ENCODE measurements around the gene TBC1D22A.

TBC1D22A gene

DNA sequence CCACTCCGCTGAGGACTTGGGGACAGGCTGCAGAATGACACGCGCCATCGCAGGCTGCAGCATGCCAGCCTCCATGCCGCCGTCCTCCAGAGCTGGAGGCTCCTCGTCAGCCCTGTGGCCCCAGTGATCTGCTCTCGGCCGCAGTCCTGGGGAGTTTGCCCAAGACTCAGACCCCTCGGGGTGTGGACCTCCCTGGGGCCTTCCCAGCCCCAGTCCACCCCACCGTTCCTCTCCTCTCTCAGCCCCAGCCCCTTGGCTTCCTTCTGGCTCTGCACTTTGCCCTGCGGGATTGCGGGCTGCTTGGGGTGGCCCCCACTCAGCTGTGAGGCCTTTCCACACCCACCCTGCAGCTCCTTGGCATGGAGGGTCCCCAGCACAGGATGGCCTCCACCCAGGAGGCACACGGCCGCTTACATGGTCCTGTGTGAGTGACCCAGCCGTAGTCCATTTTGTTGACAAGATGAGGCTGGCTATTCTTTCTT, 414.9 kb downstream of the TBC1D22A start:
- no peak for DNase-seq

DNA sequence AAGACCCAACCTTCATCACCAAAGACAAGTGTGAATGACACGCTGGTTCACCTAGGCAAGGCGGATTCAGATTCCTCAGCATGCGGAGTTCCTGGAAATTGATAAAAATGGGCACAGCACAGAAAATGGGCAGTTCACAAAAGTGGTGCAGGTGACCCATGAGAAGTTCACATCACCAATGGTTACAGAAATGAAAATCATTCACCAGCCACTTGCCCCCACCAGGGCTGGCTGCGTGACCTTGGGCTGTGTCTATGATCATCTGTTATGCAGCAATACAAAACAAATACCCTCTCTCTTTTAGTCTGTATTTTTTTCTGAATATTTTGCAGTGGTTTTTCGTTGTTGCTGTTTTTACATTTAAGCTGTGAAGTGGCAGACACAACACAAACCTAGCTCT, 415.9 kb downstream of the TBC1D22A start:
- DNase-seq, result no peak

DNA sequence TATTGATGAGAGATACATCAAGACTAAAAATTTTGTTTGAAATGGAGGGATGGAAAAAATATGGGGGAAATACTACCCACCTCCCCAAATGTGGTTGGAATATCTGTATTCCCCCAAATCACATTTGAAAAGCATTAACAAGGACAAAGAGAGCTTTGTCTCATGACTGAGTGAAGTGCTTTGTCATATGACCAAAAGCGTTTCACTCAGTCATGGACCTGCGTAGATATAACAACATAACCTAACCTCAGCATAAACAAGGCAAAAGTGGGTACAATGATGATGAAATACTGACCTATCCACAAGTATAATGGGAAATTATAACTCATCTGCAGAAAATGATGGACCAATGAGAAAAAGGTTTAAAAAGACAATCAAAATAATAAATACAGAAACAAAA, 418.3 kb downstream of the TBC1D22A start:
- no peak for DNase-seq

DNA sequence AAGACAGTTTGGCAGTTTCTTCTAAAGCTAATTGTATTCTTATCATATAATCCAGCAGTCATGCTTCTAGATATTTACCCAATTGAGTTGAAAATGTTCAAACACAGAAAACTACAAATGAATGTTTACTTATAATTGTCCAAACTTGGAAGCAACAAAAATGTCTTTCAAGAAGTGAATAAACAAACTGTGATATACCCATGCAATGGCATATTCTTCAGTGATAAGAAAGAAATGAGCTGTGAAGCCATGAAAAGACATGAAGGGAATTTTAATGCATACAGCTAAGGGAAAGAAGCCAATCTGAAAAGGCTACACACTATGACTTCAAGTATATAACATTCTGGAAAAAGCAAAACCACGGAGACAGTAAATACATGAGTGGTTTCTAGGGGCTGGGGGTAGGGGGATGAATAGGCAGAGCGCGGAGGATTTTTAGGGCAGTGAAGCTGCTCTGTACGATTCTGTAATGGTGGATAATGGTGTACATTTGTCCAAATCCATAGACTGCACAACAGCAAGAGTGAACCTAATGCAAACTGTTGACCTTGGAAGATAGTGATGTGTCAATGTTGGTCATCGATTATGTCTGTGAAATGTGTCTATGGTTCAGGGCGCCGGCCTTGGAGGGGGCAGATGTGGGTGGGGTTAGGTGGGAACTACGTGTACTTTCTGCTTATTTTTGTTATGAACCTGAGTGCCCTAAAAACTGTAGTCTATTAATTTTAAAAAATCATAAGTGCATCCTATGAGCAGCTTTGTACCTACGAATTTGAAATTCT, 424.9 kb downstream of the TBC1D22A start:
- no peak for DNase-seq

DNA sequence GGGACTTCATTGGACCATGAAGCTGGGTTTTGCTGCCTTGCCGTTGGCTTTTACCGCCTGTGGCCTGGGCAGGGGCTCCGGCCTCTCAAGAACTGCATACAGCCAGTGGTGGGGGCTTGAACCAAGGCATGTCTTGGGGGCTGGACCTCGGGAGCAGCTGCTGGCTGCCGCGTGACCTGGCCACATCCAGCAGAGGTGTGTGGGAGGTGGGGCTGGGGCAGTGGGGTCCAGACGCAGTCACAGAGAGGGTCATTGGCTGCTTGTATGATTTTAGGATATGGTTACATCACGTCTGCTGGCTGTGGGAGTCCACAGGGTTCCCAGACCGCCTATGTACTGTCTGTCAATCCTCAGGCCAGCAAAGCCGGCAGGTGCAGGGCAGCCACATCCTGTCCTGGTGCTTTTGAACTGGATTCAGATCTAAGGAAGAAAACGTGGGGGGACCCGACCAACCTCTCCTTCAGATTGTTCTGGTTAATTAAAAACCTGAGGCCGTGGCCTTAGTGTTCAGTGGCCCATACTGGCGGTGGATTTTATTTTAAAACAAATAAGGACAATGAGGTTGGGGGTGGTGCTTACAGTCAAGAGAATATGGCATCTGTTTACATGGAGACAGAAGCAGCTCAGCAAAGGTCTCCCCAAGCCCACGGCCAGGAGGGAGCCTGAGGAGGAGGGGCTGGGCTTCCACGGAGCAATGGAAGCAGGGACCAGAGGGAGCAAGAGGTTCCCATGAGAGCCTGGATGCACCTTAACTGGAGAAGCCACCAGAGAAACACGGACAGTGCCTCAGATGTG, 426.0 kb downstream of the TBC1D22A start:
- DNase-seq, result no peak

DNA sequence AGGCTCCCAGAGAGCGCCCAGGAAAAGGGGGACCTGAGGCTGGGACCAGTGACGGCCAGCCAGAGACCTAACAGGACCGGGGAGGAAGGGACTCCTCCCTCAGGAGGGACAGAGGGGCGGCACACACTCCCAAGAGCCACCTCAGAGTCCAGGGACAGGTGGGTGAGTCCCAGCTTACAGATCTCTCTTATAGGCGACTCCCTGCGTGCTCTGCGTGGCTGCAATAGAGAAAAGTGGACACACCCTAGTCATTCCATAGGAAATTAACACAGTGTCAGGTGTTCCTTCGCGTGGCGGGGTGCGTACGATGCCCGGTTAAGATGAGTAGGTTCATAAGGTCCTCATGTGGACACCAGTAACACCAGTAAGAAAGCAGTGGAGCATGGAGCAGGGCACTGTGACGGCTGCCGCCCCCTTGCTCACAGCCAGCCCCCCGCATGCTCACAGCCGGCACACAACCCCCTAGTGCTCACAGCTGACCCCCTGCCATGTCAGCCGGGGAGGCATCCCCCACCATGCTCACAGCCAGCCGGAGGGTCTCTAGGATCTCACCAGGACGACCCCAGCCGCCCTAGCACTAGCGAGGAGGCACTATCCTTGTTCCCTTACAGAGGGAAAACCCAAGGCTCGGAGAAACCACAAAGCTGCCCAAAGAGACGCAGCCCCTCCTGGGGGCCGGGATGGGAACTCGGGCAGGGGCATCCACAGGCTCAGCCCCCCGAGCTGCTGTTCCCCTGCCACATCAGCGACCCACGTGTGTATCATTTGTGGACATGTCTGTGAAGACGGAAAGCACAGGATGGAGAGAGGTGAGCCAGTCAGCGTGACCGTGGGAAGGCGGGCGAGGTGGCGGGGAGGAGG, 426.8 kb downstream of the TBC1D22A start:
- DNase-seq, result no peak

DNA sequence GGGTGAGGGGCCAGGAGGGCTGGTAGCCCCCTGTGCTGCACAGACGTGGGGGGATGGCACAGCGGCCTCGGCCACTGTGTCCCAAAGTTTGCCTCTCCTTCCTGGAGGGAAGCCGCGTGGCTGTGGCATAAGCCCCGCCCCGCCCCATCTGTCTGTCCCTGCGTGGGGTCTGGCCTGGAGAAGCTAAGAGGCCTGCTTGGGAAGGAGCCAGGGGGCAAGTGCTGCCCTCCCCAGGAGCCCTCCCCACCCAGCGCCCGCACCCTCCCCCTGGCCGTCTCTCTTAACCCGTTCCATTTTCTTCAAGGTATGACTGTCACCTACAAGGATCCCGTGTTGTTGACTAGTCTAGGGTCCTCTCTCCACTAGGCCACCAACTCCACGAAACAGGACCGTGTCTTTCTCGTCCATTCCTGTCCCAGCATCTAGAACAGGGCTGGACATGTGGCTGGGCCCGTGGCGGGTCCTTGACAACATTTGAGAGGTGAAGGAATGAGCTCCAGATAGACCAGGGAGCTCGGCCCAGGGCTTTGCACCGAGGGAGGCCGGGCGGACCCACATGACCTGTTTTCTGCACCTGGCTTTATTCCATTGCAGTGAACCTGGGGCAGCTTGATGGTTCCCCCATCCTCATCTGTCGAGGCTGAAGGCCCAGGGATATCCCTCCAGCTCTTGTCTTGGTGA, 428.0 kb downstream of the TBC1D22A start:
- peak; percentile 70 to 82 for DNase-seq

DNA sequence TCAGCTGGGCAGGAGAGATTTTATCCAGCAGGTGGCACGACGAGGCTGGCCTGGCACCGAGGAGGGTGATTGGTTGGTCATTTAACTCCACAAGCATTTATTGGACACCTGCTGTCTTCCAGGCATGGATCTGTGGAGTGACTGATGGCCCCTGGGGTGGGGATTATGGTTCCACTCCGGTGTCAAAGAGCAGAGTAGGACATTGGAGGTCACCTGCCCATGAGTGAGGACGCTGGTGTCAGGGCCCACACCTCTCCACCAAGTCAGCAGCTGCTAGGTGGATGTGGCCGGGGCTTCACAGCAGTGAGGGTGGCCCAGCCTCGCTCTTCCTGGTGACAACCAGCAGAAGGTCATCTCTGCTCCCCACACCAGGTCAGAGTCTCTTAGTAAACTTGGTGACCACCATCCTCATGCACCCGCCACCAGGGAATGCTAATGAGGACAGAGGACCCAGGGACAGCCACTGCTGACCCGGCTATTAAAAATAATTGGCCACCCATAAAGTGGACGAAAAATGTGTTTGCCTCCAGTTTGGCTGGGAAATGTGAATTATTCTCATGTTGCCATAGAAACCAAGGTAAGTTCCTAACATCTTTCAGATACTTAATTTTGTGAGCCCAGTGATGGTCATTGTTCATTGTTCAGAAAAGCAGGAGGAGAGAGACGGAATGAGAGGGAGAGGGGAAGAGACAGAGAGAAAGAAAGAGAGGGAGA, 428.7 kb downstream of the TBC1D22A start:
- DNase-seq, result no peak

DNA sequence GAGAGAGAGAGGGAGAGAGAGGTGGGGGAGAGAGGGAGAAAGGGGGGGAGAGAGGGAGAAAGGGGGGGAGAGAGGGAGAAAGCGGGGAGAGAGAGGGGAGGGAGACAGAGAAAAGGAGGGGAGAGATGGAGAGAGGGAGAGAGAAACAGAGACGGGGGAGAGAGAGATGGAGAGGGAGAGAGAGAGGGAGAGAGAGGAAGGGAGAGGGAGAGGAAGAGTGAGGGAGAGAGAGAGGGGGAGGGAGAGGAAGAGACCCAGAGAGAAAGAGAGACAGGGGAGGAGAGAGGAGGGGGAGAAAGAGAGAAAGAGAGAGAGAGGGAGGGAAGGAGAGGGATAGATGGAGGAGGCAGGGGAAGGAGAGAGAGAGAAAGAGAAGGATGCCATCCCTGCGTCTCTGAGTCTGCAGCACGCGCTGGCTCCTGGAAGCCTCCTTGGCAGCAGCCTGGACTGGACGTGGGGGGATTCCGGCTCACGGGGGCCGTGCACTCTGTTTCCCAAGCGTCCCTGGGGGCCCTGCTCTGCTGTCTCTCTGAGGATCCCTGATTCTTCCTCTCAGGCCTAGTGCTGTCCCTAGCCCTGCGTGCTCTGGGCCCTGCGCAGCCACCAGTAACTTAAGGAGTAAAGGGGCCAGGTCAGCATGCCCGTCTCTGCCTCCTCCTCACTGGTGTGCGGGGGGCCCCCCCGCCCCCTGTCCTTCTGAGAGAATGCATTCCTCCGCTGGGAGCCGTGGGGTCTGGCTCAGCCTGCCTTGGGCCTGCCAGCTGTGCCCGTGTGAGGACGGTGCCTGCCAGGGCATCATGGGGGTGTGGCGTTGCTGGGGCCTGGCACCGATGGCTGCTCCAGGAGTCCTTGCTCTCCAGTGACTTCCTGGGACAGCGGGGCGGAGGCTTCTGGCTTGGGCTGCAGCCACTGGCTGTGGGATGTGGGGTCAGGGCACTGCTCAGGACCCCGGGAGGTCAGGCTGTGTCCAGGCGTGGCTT, 429.5 kb downstream of the TBC1D22A start:
- DNase-seq, result no peak

DNA sequence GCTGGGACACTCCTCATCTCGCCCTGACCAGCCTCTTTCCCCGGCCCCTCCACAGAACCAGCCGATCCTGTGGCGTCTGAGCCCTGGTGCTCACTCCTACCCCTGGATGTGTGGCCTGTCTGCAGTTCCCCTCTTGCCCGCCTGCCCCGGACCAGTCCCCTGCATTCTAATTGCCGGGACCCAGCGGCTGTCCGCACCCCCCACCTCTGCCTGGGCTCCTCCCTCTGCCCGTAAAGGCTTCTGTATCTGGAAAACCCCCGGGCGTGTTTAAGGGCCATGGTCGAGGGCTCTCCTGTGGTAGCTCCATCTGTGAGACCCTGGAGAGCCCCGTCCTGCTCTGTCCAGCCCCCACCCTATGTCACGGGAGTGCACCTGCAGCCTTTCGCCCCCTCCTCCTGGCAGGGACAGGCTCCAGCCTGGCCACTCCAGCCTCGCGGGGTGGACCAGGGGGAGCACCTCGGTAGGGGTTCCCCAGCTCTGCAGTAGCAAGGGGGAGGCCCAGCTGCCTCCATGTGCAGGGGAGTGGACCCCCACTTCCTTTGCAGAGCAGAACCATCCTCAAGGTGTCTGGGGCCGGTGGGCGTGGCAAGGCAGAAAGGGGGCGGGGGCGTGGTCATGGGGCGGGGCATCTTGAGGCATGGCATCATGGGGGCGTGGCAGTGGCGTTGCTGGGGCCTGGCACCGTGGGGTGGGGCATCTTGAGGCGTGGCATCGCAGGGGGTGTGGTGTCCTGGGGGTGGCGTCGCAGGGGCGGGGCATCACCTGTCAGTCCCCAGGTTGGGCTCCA, 430.4 kb downstream of the TBC1D22A start:
- peak in 1 of 2 experiments; percentile 41 for DNase-seq

DNA sequence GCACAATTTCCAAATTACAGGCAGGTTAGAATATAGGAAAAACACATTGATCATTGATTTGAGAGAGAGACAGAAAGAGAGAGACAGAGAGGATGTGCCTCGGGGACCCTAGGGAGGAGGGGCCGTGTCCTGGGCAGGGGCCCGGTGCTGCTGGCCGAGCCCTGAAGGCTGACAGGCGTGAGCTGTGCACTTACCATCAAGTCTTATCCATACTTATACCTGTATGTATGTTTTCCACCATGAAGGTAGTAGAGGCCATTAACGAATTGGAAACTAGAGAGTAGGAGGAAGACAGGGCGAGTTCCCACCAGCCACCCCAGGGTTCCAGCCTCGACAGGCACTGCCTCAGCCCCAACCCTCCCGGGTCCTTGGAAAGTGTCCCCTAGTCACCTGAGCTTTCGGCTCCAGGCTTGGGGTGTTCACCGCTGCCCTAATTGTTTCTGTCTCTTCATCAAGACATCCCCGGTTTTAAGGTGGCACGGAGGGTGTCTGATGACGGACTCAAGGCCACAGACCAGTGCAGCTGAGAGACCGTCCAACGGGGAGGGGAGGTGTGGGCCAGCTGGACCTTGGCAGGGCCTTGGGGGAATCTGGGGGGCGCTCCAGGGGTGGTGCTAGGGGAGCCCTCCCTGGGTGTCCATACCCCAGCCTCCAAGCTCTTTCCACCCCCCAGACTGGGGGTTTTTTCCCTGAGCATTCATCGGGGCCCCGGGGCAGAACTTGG, 431.3 kb downstream of the TBC1D22A start:
- no peak for DNase-seq

DNA sequence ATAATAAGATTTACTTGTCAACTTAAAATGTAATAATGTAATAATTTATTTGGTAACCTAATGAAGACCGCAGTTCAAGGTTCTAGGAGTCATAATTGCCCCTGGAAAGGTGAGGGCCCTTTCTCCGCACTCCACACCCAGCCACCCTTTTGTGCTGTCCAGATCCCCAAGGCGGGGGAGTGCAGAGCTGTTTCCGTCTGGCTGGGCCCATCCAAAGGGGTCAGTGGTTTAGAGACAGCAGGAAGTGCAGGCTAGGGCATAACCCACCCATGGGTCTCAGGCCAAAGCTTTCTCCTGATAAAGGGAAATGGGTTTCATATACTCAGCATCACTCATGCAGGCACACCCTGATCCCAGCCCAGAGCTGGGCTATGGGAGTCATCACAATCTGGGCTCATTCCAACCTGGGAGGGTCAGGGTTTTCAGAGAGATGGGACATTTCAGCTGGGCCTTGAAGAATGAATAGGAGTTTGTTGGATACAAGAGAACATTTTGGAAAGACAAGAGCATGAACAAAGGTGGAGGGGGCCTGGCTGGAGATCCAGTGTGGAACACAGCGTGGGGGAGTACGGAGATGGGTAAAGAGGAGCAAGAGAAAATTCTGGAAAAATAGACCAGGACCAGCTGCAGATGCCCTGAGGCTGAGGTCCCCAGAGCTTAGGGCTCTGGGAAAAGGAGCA, 432.2 kb downstream of the TBC1D22A start:
- no peak for DNase-seq

DNA sequence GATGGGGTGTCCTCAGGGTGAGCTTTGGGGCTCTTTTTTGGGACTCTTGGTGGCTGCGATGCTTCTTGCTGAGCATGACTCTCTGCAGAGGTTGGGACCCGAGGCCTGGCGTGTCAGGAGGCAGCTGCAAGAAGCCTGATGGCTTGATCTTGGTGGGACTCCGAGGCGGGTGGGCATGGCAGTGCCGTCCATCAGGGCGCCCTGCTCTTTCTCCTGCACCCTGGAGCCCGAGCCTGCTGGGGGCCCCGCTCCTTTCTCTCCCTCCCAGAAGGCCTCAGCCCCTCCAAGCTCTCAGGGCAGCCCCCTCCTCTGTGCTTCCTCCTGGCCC, 432.7 kb downstream of the TBC1D22A start:
- no peak for DNase-seq

DNA sequence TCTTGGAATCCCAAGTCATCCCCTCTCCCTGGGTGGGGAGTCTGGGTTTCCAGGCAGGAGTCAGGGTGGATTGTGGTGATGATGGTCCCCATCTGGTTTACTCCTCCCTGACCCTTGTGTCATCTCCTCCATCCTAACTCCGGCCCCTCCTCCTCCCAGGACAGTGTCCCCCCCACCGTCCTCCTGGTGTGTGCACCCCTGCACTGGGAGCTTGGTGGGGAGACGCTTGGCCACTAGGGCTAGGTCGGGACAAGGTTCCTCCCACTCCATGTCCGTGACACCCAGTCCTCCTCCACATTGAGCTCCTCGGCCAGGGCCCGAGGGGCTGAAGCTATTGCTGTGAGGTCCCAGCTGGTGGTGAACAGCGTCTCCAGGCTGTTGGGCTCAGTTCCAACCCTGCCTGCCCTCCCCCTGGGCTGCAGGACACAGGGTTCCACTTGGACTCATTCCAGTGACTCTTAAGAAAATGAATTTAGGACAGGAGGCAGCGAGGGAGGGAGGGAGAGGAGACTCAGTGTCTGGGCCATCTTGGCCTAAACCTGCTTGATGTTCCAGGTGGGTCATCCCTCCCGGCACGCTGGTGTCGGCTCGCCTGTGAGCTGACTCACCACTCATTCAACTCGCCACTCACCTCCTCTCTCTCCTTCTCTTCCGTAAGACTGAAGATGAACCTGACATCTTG, 433.2 kb downstream of the TBC1D22A start:
- peak; percentile 23 to 79 for DNase-seq

DNA sequence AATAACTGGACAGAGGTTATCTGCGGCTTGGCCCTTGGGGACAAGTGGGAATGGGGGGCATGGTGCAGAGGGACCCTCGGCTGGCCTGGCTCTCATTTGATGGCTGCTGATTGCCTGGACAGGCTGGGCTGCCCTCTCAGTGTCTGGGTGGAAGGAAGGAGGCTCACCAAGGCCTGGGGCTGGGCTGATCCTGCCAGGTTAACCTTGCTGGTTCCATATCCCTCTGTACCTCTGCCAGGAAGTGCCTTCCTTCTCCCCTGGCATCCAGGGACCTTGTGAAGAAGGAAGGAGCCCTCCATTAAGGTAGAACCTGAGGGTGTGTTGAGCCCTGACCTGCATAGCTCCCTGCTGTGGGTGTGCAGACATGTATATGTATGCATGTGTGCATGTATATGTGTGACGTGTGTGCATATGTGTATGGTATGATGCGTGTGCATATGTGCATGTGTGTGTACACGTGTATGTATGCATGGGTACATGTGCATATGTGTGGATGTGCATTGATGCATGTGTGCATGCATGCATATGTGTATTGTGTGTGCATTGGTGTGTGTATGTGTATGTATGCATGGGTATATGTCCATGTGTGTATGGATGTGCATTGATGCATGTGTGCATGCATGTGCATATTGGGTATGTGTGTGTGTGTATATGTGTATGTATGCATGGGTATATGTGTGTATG, 433.9 kb downstream of the TBC1D22A start:
- no peak for DNase-seq

DNA sequence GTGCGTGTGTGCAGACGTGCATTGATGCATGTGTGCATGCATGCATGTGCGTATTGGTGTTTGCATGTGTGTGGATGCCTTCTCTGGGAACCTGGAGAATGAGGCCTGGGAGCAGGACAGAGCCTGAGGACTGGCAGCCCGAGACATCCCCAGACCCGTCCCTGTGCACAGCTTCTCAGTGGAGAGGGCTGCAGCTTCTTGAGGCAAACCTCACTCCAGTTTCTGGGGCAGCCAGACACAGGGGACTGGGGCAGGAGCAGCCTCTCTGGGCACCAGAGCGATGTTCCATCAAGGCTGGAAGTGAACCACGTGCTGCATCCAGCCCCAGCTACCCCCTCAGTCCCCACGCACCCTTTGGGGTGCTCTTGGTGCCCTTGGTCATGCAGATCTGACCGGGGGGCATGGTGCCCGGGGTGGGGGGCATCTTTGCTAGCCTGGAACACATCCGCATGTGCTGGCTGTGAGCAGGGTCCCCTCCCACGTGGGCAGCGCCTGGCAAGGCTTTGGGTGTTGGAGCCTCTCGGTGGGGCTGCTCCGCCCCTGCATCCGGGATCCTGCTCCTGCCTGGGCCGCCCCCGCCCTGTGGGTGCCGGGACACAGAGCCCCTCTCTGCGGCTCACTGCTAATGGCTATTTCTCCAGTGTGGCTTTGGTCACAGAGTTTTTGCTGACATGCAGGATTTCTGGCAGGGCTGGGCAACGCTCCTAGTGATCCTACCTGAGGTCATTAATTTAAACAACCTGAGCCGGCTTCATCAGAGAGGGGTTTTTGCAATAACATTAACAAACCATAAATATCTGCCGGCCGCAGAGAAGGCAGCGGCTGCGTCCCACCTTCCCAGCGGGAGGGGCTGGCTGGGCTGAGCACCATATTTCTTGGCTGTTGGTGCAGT, 434.7 kb downstream of the TBC1D22A start:
- DNase-seq, result no peak
